K562 (cell line): Measurements from ENCODE around the gene DYNLL1. TPM values are rescaled to one million over a fixed set of nuclear protein-coding genes. Genes with fewer than 3 reads are reported as not detected.

ENCODE experiments used
- ATF6 ChIP-seq: sonication (generic); formaldehyde crosslinking; IDR thresholded peaks from 2 replicates; pipeline ENCODE4 v1.4.0; 2020; ENCODE audit warnings: mild to moderate bottlenecking, missing genetic modification reagents
- CHCHD3 ChIP-seq: fragments of 250-450 bp; sonication (Bioruptor Pico); IDR thresholded peaks from 2 replicates; pipeline ENCODE4 v2.1.2; 2022; ENCODE audit warnings: mild to moderate bottlenecking
- DEAF1 ChIP-seq: fragments of 450-650 bp; formaldehyde crosslinking; IDR thresholded peaks from 2 replicates; pipeline ENCODE4 v1.4.0; 2020; ENCODE audit warnings: mild to moderate bottlenecking, moderate library complexity
- GABPB2 ChIP-seq: fragments of 250-450 bp; sonication (Bioruptor Pico); conservative IDR thresholded peaks from 2 replicates; pipeline ENCODE4 v1.5.1; 2021; ENCODE audit warnings: mild to moderate bottlenecking
- GTF2F1 ChIP-seq: IDR thresholded peaks from 2 replicates; pipeline ENCODE4 v1.6.1; 2011; ENCODE audit warnings: low read depth, low read length, improper control_type of control experiment
- LEF1 ChIP-seq: fragments of 450-650 bp; IDR thresholded peaks from 2 replicates; pipeline ENCODE4 v1.6.1; 2016; ENCODE audit warnings: mild to moderate bottlenecking
- SAFB ChIP-seq: fragments of 200-400 bp; formaldehyde crosslinking; IDR thresholded peaks from 2 replicates; pipeline ENCODE4 v1.6.1; 2017; ENCODE audit warnings: low read depth, low read length, borderline replicate concordance
- TAF7 ChIP-seq: fragments of 450-650 bp; IDR thresholded peaks from 2 replicates; pipeline ENCODE4 v1.6.1; 2016; ENCODE audit warnings: missing genetic modification characterization, missing compliant biosample characterization
- ZKSCAN1 ChIP-seq: fragments of 150-350 bp; IDR thresholded peaks from 2 replicates; pipeline ENCODE4 v1.6.1; 2016; ENCODE audit warnings: low read depth, low read length
- ZNF518B ChIP-seq: fragments of 250-450 bp; sonication (Bioruptor Pico); IDR thresholded peaks from 2 replicates; pipeline ENCODE4 v1.5.0; 2021; ENCODE audit warnings: mild to moderate bottlenecking, moderate library complexity
- polyA plus RNA-seq, 8 experiments: library from polyadenylated mRNA; depleted of rRNA in 4 of 8; stranded (reverse) in 5 of 8; unstranded in 3 of 8; fragments of >200 nt; fragmentation: Nextera tagmentation in 2 of 8; fragmentation: Illumina TruSeq in 1 of 8; extraction: Ambion mirVana in 2 of 8; extraction: Trizol in 1 of 8; gene quantifications; 2 replicates each; pipeline versions ENCODE4 v1.2.1 to v1.2.3, GENCODE V29; 2011 to 2014; ENCODE audit warnings: inconsistent platforms in 1 of 8, missing spikeins in 1 of 8
- total RNA-seq, 7 experiments: library from RNA; depleted of rRNA in 6 of 7; stranded (reverse); fragments of >200 nt in 6 of 7; fragmentation: Illumina TruSeq in 2 of 7; extraction: Trizol in 2 of 7; gene quantifications; 2 replicates each; pipeline versions ENCODE4 v1.2.1 to v1.2.3, GENCODE V29; 2011 to 2021; ENCODE audit warnings: low replicate concordance in 1 of 7
- TF ChIP-seq, protein P1 (sequence below), 2 experiments: fragments of 450-650 bp; IDR thresholded peaks; 2 replicates each; pipeline ENCODE4 v1.6.1; 2016; ENCODE audit warnings: mild to moderate bottlenecking in 2 of 2, borderline replicate concordance in 1 of 2, low read depth in 1 of 2, moderate library complexity in 1 of 2

Gene DYNLL1
- total and polyA plus RNA-seq, 9 of the 15 experiments (the other 6 are each of a cell fraction or from before 2014, with no cell fraction given): 303 to 1,112 (median 468) TPM

DNA sequence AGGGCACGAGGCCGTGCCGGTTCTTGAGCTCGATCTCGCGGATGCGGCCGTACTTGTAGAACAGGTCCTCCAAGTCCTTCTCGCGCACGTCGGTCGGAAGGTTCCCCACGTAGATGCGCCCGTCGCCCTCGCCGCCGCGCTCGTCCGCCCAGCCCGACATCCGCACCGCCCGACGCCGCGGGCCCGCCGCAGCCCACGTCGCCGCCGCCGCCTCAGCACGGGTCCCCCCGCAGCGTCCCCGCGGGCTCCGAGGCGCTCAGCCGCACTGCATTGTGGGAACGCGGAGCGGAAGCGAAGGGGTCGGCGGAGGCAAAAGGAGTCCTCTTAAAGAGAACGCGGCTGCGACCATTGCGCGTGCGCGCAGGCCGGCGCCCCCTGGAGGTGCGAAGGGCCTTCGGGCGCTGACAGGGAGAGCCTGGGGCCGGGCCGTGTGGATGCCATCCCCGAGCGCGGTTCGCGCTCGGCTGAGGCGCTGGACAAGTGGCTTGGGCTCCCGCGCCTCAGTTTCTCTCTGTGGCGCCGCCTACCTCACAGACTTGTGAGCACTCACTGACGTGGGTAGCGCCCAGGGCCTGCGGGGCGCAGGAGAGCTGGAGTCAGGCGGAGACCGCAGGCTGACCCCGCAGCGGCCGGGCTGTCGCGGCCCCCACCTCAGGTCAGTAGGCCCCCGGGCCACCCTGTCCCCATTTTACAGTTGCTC, 26.3 kb upstream of the DYNLL1 start, which contains the start of gene SRSF9 (continued):
- TF ChIP-seq, protein P1, sequence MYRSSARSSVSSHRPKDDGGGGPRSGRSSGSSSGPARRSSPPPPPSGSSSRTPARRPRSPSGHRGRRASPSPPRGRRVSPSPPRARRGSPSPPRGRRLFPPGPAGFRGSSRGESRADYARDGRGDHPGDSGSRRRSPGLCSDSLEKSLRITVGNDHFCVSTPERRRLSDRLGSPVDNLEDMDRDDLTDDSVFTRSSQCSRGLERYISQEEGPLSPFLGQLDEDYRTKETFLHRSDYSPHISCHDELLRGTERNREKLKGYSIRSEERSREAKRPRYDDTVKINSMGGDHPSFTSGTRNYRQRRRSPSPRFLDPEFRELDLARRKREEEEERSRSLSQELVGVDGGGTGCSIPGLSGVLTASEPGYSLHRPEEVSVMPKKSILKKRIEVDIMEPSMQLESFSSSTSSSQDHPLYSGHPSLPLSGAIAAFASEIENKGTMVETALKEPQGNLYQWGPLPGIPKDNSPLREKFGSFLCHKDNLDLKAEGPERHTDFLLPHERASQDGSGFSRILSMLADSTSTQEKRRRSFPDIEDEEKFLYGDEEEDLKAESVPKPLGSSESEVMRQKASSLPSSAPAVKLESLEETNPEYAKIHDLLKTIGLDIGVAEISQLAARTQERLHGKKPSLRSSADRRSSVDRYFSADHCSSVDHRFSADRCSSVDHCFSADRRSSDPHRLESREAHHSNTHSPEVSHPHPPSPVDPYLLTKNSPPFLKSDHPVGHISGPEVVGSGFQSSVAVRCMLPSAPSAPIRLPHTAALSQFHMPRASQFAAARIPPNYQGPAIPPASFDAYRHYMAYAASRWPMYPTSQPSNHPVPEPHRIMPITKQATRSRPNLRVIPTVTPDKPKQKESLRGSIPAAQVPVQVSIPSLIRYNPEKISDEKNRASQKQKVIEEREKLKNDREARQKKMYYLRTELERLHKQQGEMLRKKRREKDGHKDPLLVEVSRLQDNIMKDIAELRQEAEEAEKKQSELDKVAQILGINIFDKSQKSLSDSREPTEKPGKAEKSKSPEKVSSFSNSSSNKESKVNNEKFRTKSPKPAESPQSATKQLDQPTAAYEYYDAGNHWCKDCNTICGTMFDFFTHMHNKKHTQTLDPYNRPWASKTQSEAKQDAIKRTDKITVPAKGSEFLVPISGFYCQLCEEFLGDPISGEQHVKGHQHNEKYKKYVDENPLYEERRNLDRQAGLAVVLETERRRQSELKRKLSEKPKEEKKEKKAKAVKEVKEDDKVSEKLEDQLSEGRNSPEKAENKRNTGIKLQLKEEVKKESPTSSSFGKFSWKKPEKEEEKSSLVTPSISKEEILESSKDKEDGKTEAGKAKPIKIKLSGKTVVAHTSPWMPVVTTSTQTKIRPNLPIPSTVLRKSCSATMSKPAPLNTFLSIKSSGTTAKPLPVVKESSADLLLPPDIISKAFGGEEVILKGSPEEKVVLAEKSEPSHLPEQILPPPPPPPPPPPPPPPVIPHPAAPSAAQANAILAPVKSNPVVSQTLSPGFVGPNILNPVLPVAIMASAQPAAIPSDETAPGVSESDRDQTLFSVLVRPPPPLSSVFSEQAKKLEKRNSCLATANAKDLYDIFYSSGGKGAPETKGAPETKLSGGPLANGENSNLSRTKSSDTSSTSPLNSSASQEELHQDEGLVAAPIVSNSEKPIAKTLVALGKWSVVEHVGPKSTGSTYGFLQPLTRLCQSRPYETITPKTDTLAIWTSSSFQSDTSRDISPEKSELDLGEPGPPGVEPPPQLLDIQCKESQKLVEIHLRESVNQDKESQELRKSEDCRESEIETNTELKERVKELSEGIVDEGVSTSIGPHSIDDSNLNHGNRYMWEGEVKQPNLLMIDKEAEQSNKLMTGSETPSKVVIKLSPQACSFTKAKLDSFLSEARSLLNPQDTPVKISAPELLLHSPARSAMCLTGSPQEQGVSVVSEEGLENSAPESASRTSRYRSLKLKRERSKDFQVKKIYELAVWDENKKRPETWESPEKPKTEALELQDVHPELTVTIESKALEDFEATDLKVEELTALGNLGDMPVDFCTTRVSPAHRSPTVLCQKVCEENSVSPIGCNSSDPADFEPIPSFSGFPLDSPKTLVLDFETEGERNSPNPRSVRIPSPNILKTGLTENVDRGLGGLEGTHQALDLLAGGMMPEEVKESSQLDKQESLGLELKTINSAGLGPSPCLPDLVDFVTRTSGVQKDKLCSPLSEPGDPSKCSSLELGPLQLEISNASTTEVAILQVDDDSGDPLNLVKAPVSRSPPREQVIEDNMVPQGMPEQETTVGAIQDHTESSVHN (IDR thresholded peaks at IDR 0.05; ENCODE audit: borderline replicate concordance in 1 of 2, low read depth in 1 of 2): no peak
- TF ChIP-seq GTF2F1: no peak
- TF ChIP-seq SAFB: peak; percentile 34; the same call in 1 of the 2 replicates
- TF ChIP-seq GABPB2: no peak
- no peak for TF ChIP-seq ZNF518B (CRISPR knock-in tag)
- TF ChIP-seq LEF1: no peak
- peak; percentile 38; the same call in 1 of the 2 replicates for TF ChIP-seq ATF6 (CRISPR knock-in tag)
- TF ChIP-seq CHCHD3 (CRISPR knock-in tag): no peak; the same call in 1 of the 2 replicates
- TF ChIP-seq ZKSCAN1: peak; percentile 47; the same call in 1 of the 2 replicates
- TF ChIP-seq TAF7 (tag): no peak
- TF ChIP-seq DEAF1 (CRISPR knock-in tag): no peak
